Measurements from ENCODE around the gene IFNK.

The IFNK gene

GRCh38 chr9:27524236-27524635, at the start of gene IFNK:
Gene IFNK (plus strand): TSS chr9:27524290. CDS start chr9:27524337, 47 bp downstream.
- TF ChIP-seq CTCF (IDR thresholded peaks at IDR 0.05; ENCODE audit: control insufficient read depth, insufficient read depth, low read depth, low read length, missing control alignments) = no peak
- DNase-seq (ENCODE audit: low read depth) = no peak
- no peak within 1 kb of the TSS for H3K4me3 ChIP-seq (ENCODE audit: control insufficient read depth, low read depth, low read length)

- no peak for DNase-seq (ENCODE audit: low read depth)
- H3K4me3 ChIP-seq (ENCODE audit: control insufficient read depth, low read depth, low read length) = no peak overlapping the region
- TF ChIP-seq CTCF (IDR thresholded peaks at IDR 0.05; ENCODE audit: control insufficient read depth, insufficient read depth, low read depth, low read length, missing control alignments) = no peak
These were observed 49.8 kb upstream of the IFNK start for GRCh38 chr9:27474305-27474704.

GRCh38 chr9:27475057-27475595, 49.0 kb upstream of the IFNK start:
- DNase-seq (ENCODE audit: low read depth) = no peak
- H3K4me3 ChIP-seq (ENCODE audit: control insufficient read depth, low read depth, low read length) = no peak overlapping the region
- no peak for TF ChIP-seq CTCF (IDR thresholded peaks at IDR 0.05; ENCODE audit: control insufficient read depth, insufficient read depth, low read depth, low read length, missing control alignments)

DNA sequence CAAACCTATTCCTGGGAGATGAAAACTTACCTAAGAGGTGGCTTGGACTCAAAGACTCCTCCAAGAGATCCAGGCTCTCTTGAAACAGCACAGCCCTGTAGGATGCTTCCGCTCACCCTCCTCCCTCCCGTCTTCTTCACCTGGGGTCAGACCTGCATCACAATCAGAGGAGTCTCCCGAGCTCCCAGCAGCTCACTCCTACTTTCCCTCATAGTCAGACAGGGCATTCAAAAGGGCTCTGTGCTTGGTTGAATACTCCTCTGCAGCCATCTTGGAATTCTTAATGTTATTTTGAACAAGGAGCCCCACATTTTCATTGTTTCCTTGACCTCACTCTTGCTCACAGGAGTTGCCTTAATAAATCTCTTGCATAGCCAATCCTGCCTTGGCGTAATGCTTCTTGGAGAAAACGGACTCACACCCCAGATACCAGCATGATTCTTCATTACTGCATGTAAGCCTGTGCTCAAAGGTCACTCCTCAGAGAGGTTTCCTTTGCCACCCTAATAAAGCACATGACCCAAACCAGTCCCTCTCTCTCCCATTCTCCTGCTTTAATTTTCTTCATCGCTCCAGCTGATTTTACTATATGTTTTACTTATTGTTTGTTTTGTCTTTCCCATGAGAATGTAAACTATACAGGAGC, 47.1 kb upstream of the IFNK start:
- TF ChIP-seq CTCF (IDR thresholded peaks at IDR 0.05; ENCODE audit: control insufficient read depth, insufficient read depth, low read depth, low read length, missing control alignments) = no peak
- H3K4me3 ChIP-seq (ENCODE audit: control insufficient read depth, low read depth, low read length) = no peak overlapping the region
- no peak for DNase-seq (ENCODE audit: low read depth)

DNA sequence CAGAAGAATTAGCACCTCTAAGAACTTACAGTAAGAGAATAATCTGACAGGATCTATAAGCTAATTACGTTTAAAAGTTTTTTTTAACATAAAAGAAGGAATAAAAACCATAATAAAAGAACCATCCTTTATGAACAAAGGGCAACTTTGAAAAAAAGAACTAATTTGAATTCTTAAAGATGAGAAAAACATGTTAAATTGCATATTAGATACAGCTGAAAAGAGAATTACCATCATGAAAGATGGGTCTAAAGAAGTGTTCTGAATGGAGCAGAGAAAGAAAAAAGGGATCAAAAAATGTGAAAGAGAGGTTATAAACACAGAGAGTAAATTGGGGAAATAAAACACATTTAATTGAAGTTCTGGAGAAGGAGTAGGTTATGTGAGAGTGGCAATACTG, 45.8 kb upstream of the IFNK start:
- TF ChIP-seq CTCF (IDR thresholded peaks at IDR 0.05; ENCODE audit: control insufficient read depth, insufficient read depth, low read depth, low read length, missing control alignments) = no peak
- H3K4me3 ChIP-seq (ENCODE audit: control insufficient read depth, low read depth, low read length) = no peak overlapping the region
- no peak for DNase-seq (ENCODE audit: low read depth)

GRCh38 chr9:27482709-27483108, 41.4 kb upstream of the IFNK start:
- H3K4me3 ChIP-seq (ENCODE audit: control insufficient read depth, low read depth, low read length) = no peak overlapping the region
- no peak for DNase-seq (ENCODE audit: low read depth)
- TF ChIP-seq CTCF (IDR thresholded peaks at IDR 0.05; ENCODE audit: control insufficient read depth, insufficient read depth, low read depth, low read length, missing control alignments) = no peak

All from AG09309 (cell line).